Body of pancreas (tissue), 4 donors: ENCODE results near the gene GDPD2.

Experiments
- POLR2A ChIP-seq, 3 donors: fragments of 450-650 bp; IDR thresholded peaks; one replicate each; pipeline ENCODE4 v1.6.1; 2016; ENCODE audit warnings: antibody characterized with exemption in 3 of 3, mild to moderate bottlenecking in 2 of 3
- TF ChIP-seq, protein P1 (sequence below), 7 experiments: fragments of 450-650 bp in 4 of 7; fragments of 200-600 bp in 3 of 7; sonication (generic) in 3 of 7; IDR thresholded peaks; one replicate each; pipeline ENCODE4 v1.5.1; 2016 to 2019; ENCODE audit warnings: antibody characterized with exemption in 7 of 7

DNA sequence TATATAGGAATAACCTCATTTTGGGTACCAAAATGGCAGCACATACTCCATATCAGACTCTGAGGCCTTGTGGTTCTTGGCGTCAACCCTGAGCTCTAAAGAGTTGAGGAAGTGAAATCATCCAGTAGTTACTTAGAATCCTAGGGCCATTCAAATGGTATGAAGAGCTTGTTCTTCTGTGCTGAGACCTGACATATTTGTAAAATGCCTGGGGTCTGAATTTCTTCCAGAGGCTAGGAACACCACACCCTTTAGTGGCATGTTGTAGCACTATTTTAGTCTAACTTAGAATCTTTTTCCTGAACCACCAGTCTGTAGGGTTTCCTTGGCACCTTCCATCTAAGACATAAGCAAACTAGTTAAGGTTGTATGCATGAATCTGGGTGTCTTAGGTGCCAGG lies 18.1 kb upstream of the GDPD2 start:
- TF ChIP-seq, protein P1, sequence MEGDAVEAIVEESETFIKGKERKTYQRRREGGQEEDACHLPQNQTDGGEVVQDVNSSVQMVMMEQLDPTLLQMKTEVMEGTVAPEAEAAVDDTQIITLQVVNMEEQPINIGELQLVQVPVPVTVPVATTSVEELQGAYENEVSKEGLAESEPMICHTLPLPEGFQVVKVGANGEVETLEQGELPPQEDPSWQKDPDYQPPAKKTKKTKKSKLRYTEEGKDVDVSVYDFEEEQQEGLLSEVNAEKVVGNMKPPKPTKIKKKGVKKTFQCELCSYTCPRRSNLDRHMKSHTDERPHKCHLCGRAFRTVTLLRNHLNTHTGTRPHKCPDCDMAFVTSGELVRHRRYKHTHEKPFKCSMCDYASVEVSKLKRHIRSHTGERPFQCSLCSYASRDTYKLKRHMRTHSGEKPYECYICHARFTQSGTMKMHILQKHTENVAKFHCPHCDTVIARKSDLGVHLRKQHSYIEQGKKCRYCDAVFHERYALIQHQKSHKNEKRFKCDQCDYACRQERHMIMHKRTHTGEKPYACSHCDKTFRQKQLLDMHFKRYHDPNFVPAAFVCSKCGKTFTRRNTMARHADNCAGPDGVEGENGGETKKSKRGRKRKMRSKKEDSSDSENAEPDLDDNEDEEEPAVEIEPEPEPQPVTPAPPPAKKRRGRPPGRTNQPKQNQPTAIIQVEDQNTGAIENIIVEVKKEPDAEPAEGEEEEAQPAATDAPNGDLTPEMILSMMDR (IDR thresholded peaks at IDR 0.05), result no peak
- TF ChIP-seq POLR2A (IDR thresholded peaks at IDR 0.05), result no peak
